ENCODE data around the gene PPFIA1. TPM values are rescaled to one million over a fixed set of nuclear protein-coding genes. Genes with fewer than 3 reads are reported as not detected.

The PPFIA1 gene
- total RNA-seq, 1 experiment from 2014 or later, result 63.4 TPM

DNA sequence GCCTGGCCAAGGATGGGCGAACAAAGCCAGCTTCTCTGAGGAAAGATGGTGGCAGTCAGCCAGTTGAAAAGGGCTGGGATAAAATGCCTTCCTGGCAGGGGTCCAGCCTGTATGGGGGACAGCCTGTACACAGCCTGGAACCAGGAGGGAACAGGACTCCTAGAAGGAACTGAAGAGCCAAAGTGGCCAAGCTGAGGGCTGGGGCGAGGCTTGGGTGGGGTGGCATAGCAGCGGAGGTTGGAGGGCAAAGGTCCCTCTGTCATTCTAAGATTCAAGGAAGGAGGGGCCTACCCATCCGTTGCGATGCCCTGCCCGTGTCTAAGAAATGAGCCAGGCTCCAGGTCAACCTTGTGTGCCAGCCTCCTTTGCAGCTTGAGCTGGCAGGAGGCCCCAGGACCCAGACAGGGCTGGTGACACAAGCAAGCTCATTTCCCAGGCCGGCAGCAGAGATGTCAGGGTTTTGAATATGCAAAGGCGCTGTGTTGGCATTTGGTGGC is 44.8 kb upstream of the PPFIA1 start:
- H3T11ph ChIP-seq (ENCODE audit: low read length), result no peak overlapping the region
- H2AK5ac ChIP-seq (ENCODE audit: insufficient read length, low read length), result no peak overlapping the region
- H4K20me1 ChIP-seq (ENCODE audit: control insufficient read depth, insufficient read depth, insufficient read length), result no peaks in the 10 kb centered on the region
- TF ChIP-seq, protein P1, sequence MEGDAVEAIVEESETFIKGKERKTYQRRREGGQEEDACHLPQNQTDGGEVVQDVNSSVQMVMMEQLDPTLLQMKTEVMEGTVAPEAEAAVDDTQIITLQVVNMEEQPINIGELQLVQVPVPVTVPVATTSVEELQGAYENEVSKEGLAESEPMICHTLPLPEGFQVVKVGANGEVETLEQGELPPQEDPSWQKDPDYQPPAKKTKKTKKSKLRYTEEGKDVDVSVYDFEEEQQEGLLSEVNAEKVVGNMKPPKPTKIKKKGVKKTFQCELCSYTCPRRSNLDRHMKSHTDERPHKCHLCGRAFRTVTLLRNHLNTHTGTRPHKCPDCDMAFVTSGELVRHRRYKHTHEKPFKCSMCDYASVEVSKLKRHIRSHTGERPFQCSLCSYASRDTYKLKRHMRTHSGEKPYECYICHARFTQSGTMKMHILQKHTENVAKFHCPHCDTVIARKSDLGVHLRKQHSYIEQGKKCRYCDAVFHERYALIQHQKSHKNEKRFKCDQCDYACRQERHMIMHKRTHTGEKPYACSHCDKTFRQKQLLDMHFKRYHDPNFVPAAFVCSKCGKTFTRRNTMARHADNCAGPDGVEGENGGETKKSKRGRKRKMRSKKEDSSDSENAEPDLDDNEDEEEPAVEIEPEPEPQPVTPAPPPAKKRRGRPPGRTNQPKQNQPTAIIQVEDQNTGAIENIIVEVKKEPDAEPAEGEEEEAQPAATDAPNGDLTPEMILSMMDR (conservative IDR thresholded peaks at IDR 0.05), result no peak
- H2BK20ac ChIP-seq (ENCODE audit: low read depth, low read length, poor library complexity, severe bottlenecking), result no peak overlapping the region
- no CpG with 5 or more reads among the region's 8 CpGs for WGBS (ENCODE audit: extremely low coverage, insufficient read length, low lambda C conversion rate)
- Mint-ChIP-seq H3K27me3 (ENCODE audit: low read depth) (no peaks in the 10 kb centered on the region; the same call in 1 of the 2 replicates), H3K27ac (peak overlapping the region in 1 of 3 experiments; percentile 75; a peak in 1 of 7 replicates), H3K4me1 (peaks cover 18 to 20% of the 10 kb centered on the region in 2 experiments), H3K4me3 (no peak overlapping the region; a peak in 1 of 5 replicates), H3K9me3 (no peaks in the 10 kb centered on the region; a peak in 1 of 5 replicates), H3K36me3 (ENCODE audit: insufficient read depth in 1 of 3, low read depth in 3 of 3) (no peaks in the 10 kb centered on the region)
- no peak overlapping the region for H2BK5ac ChIP-seq (ENCODE audit: insufficient read length, low read length)
- no peak overlapping the region for H3K14ac ChIP-seq (ENCODE audit: insufficient read depth, low read length)
- no peak overlapping the region for H2AFZ ChIP-seq (ENCODE audit: low read length)
- no peak overlapping the region for H2BK15ac ChIP-seq (ENCODE audit: low read depth, low read length)
- H3K27ac ChIP-seq (ENCODE audit: insufficient read length, low read depth, low read length), result no peak overlapping the region
- H4K5ac ChIP-seq (ENCODE audit: insufficient read length, low read depth, low read length), result no peak overlapping the region
- H2BK12ac ChIP-seq (ENCODE audit: insufficient read length, low read depth, low read length), result no peak overlapping the region
- DNase-seq, result peak; percentile 47
- H3K56ac ChIP-seq (ENCODE audit: insufficient read length, low read depth, low read length), result no peak overlapping the region
- no peak overlapping the region for H3K4me2 ChIP-seq (ENCODE audit: insufficient read depth, insufficient read length, low read length)
- no peak overlapping the region for H3K18ac ChIP-seq (ENCODE audit: insufficient read length, low read depth, low read length)
- no peak overlapping the region for H3K4ac ChIP-seq (ENCODE audit: low read depth, low read length)
- H3K23ac ChIP-seq (ENCODE audit: insufficient read length, low read depth, low read length), result no peak overlapping the region
- H4K8ac ChIP-seq (replicated peaks; ENCODE audit: insufficient read length, low read depth, low read length), result no peak overlapping the region
- H2BK120ac ChIP-seq (ENCODE audit: low read depth, low read length, poor library complexity, severe bottlenecking), result no peak overlapping the region
- no peaks in the 10 kb centered on the region for H3K23me2 ChIP-seq (ENCODE audit: insufficient read length, low read depth, low read length, poor library complexity, severe bottlenecking)
- no peak overlapping the region for H3K9ac ChIP-seq (ENCODE audit: extremely low read depth, insufficient read length, low read length)
- no peaks in the 10 kb centered on the region for H3K79me1 ChIP-seq (ENCODE audit: insufficient read depth, low read depth, low read length, poor library complexity, severe bottlenecking)
- H3K9me3 ChIP-seq (ENCODE audit: control insufficient read depth, low read depth, low read length), result no peaks in the 10 kb centered on the region
- no peaks in the 10 kb centered on the region for H3K4me1 ChIP-seq (ENCODE audit: insufficient read depth, low read length)
- no peaks in the 10 kb centered on the region for H3K79me2 ChIP-seq (ENCODE audit: insufficient read depth, low read length)
- no peak overlapping the region for H4K91ac ChIP-seq (ENCODE audit: insufficient read length, low read depth, low read length)
- no peaks in the 10 kb centered on the region for H3K27me3 ChIP-seq (ENCODE audit: insufficient read depth, low read length)

Data from H9 (cell line).